HG03432 (cell line): ENCODE data around the gene VDAC2.

Experiments
- ATAC-seq: cut with Tn5 transposase; IDR thresholded peaks from one replicate; pipeline ENCODE4 v1.9.1; 2021; ENCODE audit warnings: mild to moderate bottlenecking, moderate library complexity; ENCODE audit not compliant: unreplicated experiment

Gene VDAC2

DNA sequence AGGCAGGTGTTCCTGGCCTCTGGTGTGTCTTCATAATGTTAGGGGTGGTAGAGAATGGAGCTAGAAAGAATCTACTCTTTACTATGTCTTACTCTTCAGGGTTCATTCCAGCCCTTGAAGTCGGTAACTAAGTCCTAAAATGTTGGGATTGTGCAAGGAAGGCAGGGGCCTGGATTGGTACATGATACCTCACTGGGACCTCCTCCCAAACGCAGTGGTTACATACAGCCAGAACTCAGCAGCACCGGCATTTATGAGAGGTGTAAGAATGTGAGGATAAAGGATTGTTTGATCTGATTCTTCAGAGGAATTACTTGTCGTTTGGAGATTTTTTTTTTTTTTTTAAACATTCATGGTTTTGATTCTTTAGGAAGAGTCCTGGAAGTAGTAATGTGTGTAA is 18.2 kb downstream of the VDAC2 start:
- no peak for ATAC-seq

DNA sequence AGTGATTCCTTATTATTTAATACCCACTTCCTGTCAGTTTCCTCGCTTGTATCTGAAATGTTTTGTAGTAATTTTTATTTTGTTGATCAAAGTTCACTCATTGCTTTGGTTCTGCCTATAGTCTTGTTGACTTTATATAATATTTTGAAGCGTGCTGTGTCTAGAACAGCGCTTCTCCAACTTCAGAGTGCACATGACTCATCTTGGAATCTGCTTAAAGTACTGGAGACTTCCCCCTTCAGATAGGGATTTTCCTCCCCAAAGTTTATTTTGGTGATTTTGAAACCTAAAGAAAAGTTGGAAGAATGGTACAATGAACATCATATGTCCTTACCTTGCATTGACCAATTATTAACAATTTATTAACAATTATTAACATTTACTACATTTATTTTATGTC is 19.4 kb downstream of the VDAC2 start:
- ATAC-seq, result no peak

DNA sequence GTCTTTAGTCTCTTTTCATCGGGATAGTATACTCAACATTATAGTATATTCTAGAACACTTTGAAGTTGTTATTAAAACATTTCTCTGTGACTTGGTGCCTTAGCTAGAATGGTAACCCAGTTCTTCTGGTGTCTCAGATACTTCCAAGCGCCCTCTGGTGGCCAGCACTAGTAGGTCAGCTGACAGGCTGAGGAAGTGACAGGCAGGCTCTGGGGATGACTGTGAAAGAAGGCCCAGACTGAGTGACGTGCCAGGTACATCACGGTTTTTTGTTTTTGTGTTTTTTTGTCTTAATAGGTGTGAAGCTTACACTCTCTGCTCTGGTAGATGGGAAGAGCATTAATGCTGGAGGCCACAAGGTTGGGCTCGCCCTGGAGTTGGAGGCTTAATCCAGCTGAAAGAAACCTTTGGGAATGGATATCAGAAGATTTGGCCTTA is 20.0 kb downstream of the VDAC2 start:
- ATAC-seq, result peak; percentile 30

DNA sequence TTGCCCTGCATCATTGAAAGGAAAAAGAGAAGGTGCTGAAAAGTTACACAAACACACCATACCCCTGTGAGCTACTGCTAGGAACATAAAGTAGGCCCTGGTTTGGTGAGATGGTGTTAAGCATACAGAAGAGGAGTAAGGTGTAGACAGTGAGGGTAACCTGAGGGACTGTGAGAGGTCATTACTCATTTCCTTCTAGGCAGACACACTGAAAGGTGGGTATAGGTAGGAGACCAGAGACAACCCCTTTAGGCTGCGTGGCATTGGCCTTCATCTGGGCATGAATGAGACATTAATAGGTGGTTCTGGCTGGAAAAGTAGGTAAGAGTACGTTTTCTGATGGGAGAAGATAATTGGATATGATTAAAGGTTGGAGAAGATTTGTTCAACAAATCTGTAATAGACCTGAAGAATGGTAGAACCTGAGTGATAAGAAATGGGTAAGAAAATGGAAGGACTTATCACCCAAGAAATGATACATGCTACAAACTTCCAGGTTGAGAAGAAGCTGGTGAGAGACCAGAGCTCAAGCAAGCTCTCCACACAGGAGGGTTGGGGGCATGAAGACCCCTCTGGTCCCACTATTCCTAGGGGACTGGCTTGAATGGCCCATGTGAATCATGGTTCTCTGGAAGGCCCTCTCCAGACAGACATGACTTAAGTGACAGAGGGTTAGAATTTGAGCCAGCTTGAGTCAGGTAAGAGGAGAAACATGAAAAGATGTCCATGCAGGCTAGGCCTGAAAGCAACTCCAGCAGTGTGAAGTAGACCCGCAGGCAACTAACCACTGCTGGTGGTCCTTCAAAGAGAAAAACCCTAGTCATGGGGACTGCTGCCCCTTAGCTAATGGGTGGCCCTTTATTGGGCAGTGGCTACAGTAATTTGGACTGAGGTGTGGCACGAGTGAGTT is 21.3 kb downstream of the VDAC2 start:
- no peak for ATAC-seq

DNA sequence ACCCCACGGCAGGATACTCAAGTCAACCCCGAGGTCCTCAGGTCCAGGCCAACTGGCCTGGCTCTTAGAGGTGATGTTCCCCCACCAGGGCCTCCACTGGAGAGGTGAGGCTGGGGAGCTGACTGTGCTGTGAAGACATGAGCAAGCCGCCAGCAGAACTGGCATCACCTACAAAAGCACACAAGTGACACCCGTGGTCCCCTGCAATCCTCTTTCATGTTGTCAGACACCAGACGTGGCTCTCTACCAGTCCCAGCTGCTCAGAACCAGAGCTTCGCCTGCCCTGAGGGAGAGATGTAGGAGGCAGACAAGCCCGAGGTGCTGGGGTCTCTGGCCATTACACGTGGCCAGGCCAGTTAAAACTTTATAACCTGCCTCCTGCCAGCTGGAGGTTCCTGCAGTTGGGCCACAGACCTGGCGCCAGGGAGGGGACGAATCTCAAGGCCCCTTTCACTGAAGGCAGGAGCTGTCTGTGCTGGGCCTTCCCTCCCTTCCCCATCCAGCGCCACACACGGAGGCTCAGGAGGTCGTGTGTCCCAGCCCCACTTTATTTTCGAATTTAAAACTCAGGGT is 22.9 kb downstream of the VDAC2 start:
- ATAC-seq, result no peak

DNA sequence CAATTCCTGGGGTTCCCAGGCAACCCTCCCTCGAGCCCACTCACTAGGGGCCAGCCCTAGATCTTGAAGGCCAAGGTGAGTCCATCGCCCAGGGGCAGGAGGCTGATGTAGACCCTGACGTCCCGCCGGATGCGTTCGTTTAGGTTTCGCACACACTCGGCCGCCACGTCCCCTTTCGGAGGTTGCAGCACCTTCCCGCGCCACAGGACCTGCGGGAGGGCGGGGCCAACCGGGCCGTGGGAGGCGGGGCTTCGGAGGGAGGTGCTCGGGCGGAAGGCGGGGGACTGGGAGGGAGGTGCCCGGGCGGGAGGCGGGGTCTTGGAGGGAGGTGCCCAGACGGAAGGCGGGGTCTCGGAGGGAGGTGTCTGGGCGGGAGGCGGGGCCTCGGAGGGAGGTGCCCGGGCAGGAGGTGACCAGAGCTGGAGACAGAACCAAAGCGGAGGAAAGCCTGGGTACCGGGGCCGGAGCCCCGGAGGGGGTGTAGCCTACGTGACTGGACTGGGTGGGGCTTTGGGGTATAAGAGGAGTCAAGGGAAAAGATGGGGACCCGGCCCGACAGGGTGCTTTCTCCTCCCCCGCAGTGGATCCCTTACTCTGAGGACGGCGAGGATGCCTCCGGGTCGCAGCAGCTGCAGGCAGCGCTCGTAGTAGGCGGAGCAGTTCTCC is 23.6 kb downstream of the VDAC2 start:
- ATAC-seq, result peak; percentile 54

DNA sequence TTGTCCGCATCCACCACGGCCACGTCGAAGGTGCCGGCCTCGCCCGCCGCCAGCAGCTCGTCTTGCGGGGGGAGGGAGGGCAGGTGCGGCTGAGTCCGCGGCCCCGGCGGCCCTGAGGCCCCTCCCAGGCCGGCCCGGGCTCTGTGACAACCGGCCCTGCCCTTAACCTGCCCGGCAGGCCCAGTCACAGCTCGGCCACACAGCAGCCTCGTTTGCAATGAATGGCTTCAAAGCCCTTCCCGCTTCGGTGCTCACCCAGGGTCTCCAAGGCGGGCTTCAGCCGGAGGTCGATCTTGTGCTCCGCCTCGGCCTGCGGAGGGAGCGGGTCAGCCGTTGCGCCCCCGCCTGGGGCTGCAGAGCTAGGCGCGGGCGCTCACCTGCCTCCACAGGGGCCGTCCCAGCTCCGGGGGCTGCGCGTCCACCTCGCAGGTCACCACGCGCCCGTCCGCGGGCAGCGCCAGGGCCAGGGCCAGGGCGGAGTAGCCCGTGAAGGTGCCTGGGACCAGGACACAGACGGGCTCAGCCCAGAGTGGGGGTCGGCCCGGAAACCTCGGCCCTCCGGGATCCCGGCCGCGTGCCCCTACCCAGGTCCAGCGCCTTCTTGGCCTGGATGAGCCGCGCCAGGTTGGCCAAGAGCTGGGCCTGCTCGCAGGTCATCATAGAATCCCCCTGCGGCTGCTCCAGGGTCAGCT is 24.2 kb downstream of the VDAC2 start:
- peak; percentile 10 for ATAC-seq

DNA sequence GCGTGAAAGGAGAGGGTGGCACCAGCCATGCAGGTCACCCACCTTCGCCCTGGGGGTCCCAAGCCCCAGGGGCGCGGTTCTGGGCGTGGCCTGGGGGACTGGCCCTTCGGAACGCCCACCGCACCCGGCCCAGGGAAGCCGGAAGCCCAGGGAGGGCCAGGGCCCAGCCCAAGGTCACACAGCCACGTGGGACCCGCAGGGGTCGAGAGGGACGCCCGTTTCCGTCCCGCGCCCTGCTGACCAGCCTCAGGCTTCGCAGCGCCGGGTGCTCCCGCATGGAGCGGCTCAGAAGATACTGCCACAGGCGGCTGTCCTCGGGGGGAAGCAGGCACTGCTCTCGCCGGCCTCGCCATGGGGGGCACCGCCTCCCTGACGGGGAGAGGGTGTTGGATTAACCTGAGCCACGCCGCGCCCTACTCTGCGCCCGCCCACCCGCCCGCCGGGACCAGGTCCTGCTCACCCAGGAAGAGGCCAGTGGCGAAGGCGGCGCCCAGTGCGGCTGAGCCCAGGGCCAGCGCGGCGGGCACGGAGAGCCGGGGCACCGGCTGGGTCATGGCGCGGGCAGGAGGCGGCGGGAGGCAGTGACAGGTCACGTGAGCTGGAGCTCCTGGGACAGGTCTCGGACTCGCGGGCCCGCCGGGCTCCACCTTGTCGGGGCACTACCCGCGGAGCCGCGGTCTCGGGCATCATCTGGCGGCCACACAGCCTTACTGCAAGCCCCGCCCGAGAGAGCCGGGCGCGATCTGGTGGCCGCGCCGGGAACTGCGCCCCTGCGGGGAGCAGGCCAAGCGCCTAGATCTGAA is 25.0 kb downstream of the VDAC2 start, which contains the start of gene COMTD1:
COMTD1 (minus strand) TSS at position 583 of the 803 bp plus-strand sequence; CDS start at position 554, 29 bp downstream.
- peak; percentile 76 for ATAC-seq

DNA sequence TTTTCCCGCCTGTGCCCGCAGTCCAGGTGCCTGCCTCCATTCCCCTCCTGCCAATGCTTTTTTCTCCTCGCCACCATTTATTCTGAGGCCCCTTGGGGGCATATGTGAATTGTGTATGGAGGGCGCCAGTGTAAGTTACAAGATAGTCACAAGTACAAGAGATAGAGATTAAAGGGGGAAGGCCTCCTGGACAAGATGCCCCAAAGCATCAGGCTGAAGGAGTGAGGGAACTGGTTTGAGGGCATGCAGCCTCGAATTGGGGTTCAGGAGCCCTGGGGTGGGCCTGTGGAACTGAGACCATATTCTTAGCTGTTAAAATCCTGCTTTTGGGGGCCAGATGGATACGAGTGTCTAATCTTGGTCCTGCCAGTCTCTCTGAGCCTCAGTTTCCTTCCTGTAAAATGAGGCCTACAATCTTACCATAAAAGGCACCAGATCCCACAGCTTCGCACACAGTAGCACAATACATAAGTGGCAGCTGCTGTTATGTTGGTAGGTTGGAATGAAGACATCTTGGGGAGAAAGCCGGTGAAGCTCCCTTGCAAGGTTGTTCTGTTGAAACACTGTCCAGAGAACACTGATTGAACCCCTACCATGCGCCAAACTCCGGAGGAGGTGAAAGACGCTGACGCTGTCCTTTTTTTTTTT is 25.7 kb downstream of the VDAC2 start:
- no peak for ATAC-seq

DNA sequence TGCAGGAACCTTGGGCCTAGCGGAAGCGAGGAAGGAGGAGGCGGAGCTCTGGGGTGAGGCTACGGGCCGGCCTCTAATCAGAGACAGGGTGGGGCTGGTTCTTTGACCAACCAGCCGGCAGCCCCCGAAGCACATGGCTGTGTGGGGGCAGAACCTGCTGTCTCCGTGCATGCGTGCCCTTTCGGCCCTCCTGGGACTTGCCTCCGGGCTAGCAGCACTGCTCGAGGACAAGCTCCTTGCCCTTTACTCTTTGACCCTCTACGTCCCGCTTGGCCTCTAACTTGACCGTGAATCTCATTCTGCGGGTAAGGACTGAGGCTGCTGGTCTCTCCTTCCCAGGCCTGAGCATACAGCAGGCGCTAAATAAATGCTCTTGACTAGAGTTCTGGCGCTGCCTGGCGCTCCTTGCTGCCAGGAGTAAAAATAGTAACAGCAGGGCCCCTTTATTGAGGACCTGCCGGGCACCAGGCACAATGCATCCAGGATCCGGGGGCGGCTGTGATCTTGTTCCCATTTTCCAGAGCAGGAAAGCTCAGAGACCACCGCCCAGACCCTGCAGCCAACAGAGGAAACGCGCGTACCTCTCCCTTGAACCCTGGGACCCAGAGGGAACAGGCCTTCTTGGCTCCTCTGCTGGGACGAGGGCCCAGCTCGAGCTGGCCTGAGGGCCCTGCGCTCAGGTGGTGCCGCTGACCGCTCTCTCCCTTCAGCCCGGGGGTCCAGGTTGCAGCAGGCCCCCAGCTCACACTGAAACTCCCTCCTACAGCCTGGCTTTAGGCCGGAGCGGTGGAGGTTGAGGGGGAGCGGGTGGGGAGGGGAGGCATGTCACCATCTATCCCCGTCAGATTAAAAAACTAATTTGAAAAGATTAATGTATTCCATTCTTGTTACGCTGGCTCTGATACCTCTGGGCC is 27.8 kb downstream of the VDAC2 start:
- no peak for ATAC-seq

DNA sequence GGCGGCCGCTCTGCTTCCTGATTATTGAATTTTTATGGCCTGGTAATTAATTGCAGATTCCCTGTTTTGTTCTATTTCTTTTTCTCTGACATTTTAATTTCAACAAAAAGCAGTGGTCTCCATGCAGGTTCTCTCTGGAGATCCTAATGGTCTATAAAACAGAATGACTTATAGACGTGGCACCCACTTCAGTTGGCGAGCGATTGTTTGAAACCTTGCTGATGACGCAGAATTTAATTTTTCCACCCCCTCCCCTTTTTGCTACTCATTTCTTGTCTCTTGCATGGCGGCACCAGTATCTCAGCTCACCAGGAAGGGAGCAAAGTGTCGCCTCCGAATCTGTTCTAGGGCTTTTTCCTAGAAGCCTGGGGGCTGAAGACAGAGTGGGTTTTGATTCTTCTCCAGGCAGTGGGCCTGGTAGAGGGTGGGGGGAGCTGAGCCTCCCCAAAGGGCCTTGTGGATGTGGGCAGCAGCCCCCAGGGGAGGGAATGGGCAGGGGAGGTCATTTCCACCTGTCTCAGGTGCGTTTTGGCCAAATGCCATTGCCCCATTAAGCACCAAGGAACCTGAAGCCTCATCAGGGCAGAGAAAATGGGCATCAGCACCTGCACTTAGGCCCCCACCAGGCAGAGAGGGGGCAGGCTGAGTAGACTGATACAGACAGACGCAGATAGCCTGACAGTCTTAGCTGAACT is 28.6 kb downstream of the VDAC2 start:
- ATAC-seq, result no peak

DNA sequence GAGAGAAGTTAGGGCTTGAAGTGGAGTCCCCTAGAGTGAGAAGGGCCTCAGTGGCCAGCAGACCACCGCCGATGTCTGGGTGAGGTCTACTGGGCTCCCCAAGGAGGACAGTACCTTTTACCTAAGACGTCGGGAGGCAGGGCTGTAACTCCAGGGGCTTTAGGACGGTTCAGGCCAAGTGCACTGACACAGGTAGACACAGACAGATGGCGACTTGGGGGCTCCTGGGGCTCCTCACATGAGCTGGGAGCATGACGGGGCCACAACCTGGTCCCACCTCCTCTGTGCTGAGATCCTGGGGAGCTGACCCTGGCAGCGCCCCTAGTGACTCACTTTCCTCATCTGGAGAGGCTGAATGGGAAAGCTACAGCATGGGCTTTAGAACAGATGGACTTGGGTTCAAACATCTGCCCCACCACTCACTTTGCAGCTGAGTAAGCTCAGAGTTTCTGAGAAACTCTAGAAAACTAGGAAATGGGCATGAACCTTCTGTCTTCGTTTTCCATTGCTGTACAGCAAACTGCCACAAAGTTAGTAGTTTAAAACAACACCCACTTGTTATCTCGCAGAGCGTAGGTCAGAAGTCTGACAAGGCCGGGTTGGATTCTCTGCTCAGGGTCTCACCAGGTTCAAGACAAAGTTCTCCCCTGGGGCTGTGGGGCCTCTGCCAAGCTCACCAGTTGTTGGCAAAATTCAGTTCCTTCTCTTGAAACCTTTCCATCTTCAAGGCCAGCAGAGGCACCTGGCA is 29.9 kb downstream of the VDAC2 start:
- ATAC-seq, result no peak

DNA sequence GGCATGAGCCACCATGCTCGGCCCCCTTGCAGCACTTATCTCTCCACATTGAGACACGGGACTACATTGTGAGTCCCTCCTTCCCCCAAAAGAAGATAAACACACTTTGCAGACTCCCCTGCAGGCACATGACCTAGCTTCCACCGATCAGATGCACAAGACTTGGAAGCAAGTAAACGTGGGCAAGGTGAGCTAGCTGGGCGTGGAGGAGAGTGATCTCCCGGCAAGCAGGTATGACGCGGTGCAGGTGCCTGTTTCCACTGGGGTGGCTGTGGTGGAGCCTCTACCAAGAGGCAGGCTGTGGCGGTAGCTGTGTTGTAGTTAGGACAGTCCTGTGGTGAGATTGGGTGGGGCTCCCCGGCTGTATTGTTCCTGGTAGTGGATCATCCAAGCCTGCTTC is 32.8 kb downstream of the VDAC2 start:
- no peak for ATAC-seq

DNA sequence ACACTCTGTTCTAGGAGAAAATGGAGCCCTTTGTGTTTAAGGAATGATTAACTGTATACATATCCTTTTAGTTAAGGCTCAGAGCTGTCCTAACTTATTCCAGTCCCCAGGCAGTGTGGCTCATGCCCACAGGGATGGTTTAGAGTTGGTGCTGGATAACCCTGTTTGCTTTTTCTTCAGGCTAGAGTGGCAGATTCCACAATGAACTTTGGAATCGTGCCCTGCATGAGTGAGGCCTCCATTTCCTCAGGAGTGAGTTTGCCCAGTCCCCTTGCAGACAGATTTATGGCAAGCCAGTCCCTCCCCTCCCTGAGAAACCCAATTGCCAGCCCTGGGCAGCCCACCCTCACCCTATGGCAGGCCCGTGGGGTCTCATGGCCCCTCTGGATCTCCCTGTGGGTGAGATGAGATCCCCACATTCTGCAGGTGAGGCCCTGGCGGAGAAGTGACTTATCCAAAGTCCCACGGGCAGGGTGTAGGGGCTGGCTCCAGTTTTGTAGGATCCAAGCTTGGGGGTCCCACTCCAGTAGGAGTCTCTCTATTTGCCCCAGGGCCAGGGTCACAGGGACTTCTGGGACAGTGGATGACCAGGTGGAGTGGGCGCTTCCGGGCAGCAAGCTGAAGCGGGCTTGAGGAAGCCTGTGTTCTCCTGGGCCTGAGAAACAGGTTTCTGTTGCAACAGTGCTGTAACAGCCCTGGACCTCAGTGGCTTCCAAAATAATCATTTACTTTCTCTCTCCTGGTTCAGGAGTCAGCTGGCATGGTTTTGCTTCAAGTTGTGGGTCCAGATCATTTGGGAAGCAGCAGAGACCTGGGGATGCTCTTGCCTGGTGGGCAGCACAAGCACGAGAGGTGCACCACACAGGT is 34.1 kb downstream of the VDAC2 start:
- no peak for ATAC-seq

DNA sequence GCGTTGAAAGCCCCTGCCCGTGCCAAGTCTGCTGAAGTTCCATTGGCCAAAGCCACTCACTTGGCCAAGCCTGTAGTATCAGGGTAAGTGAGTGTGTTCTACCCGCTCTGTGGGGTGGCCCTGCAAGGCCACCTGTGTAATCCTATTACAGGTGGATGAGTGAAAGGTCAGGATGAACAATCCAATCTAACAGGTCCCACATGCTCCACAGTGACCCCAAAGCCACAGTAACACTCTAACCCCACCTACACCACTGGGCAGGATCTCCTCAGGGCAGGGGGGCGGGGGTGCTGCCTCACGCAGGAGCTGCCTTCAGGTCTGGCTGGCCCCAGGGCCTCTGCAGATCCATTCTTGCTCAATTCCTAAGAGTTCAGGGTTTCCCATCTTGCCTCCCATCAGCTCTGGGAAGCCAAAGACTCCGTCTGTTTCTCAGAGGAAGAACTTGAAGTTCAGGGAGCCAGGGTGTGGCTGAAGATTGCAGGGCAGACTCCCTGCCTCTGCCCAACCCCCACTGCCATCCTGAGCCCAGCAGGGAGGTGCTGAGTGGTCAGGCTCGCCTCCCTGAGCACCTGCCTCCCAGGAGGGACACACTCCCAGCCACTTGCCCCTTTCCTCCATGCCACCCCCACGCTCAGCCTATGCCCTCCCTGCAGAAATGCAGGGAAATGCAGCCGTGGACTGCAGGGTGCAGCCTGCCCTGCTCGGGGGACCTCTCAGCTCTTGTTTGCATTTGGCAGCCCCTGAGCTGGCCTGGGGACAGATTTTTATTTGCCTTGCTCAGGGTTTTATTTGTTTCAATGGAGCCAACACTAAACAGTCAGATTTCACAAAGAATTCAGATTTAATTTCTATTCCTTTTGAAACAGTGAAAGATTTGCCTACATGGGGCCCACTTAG is 35.0 kb downstream of the VDAC2 start:
- ATAC-seq, result no peak

DNA sequence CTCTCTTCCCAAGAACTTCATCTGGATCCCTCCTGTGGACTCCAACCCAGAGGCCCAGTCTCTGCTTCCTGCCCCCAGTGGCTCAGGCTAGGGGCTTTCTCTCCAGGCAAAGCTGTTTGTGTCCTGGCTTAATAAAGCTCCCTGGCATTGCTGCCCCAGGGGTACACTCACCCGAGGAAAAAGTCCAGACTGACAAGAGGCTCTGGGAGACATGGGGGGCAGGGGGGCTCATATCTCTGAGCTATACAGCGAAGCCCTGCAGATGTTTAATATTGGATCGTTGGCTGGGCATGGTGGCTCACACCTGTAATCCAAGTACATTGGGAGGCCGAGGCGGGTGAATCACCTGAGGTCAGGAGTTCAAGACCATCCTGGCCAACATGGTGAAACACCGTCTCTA is 35.9 kb downstream of the VDAC2 start:
- ATAC-seq, result no peak
